ENCODE results near the gene FBXL19.

Gene FBXL19

DNA sequence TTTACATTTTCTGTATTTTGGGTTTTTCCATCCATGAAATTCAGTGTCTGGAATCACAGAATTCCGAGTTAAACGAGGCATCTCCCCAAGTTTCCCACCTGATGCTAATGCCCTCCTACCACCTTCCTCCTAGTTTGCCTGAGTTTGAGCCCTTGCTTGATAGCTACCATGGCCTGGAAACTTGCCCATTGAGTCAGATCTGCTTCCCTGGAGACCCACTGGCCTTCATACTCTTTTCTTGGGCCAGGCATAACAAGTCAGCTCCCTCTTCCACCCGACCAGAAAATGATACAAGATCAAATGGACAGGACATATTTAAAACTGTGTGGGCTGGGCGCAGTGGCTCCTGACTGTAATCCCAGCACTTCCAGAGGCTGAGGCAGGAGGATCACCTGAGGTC, 44.4 kb downstream of the FBXL19 start:
- no peaks in the 10 kb centered on the region for H3K9me3 ChIP-seq
- H3K4me3 ChIP-seq, result no peak overlapping the region
- no peak overlapping the region for H3K4me2 ChIP-seq
- no peak overlapping the region for H3K27ac ChIP-seq
- H4K20me1 ChIP-seq, result peaks cover 13% of the 10 kb centered on the region; the same call in 1 of the 2 replicates
- no peaks in the 10 kb centered on the region for H3K27me3 ChIP-seq
- no peak overlapping the region for H3K9ac ChIP-seq
- TF ChIP-seq Cebpa-rat (IDR thresholded peaks at IDR 0.05), result no peak
- H3K4me1 ChIP-seq, result no peaks in the 10 kb centered on the region
- H3K36me3 ChIP-seq, result peaks cover 99% of the 10 kb centered on the region

DNA sequence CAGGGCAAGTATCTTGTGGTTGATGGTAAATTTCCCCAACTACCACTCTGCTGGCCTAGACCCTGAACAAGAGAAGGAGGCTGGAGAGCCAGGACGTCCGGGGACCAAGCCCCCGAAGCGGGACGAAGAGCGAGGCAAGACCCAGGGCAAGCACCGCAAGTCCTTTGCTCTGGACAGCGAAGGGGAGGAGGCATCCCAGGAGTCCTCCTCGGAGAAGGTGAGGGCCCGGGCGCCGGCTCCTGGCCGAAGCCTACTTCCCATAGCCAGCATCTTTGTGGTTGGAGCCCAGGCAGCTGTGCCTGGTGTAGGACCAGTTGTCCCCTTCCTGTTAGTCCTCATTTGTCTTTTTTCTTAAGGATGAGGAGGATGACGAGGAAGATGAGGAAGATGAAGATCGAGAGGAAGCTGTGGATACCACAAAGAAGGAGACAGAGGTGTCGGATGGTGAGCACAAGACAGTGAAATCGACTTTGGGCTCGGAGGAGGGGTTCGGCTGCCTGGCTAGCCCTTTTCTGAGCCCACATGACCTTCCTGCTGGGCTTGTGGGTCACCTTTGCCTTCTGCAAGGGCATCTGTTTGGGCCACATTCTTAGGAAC, 46.0 kb downstream of the FBXL19 start:
- Histone ChIP-seq H3K9ac (no peak overlapping the region), H3K4me1 (no peaks in the 10 kb centered on the region), H4K20me1 (peaks cover 10% of the 10 kb centered on the region; the same call in 1 of the 2 replicates), H3K4me2 (no peak overlapping the region), H3K36me3 (peaks cover 99% of the 10 kb centered on the region), H3K4me3 (no peak overlapping the region), H3K9me3 (no peaks in the 10 kb centered on the region), H3K27ac (no peak overlapping the region), H3K27me3 (no peaks in the 10 kb centered on the region)
- no peak for TF ChIP-seq Cebpa-rat (IDR thresholded peaks at IDR 0.05)

DNA sequence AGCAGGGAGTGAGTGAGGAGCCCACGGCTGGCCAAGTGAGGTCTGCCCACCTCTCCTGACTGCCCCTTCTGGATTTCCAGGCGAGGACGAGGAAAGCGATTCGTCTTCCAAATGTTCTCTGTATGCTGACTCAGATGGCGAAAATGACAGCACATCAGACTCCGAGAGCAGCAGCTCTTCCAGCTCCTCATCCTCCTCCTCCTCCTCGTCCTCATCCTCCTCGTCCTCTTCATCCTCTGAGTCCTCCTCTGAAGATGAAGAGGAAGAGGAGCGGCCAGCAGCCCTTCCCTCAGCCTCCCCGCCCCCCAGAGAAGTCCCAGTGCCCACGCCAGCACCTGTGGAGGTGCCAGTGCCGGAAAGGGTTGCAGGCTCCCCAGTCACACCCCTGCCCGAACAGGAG, 47.9 kb downstream of the FBXL19 start:
- Histone ChIP-seq H3K27ac (no peak overlapping the region), H4K20me1 (peaks cover 13% of the 10 kb centered on the region), H3K4me1 (no peaks in the 10 kb centered on the region), H3K4me3 (no peak overlapping the region), H3K36me3 (peaks cover 100% of the 10 kb centered on the region), H3K4me2 (no peak overlapping the region), H3K9ac (no peak overlapping the region), H3K9me3 (no peaks in the 10 kb centered on the region), H3K27me3 (no peaks in the 10 kb centered on the region)
- TF ChIP-seq Cebpa-rat (IDR thresholded peaks at IDR 0.05), result no peak

DNA sequence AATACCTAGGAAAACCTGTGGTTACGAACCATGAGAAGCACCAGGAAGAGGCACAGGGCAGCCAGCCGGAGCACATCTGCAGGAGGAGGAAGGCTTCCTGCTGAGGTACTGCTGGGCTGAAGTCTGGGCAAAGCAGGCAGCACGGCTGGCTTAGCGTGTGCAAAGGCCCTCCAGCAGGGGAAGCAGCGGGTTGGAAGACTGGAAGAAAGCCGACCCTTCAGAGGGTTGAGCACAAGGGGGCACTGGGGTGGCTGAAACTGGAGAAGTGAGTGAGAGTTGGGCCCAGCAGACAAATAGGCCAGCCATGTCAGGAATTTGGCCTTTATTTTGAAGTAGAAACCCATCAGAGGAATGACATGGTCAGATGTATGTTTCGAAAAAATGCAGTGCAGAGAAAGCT, 49.5 kb downstream of the FBXL19 start:
- TF ChIP-seq Cebpa-rat (IDR thresholded peaks at IDR 0.05), result no peak
- H3K36me3 ChIP-seq, result peaks cover 100% of the 10 kb centered on the region

DNA sequence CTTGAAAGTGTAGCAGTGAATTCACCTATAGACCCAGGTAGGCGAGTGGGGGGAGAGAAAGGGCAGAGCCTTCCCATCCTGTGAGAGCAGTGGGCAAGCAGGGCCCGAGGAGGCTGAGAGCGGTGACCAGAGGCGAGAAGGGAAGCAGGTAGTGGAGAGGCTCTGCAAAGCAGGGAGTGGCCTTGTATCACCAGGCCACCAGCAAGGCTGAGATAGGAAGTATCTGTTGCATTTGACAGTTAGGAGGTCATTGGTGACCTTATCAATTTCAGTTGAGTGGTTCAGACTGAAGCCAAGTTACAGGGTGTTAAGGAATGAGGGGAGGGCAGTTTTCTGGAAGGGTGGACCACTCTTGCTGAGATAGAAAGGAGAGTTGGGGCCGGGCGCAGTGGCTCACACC, 51.0 kb downstream of the FBXL19 start:
- Histone ChIP-seq H3K27ac (no peak overlapping the region), H3K4me3 (no peak overlapping the region), H3K4me2 (no peak overlapping the region), H3K9ac (no peak overlapping the region), H3K4me1 (no peaks in the 10 kb centered on the region), H3K9me3 (no peaks in the 10 kb centered on the region), H4K20me1 (peaks cover 34% of the 10 kb centered on the region), H3K36me3 (peaks cover 99% of the 10 kb centered on the region), H3K27me3 (no peaks in the 10 kb centered on the region)
- no peak for TF ChIP-seq Cebpa-rat (IDR thresholded peaks at IDR 0.05)

More for the DNA sequence above, 49.5 kb downstream of the FBXL19 start:
- no peaks in the 10 kb centered on the region for H3K4me1 ChIP-seq
- no peak overlapping the region for H3K9ac ChIP-seq
- no peak overlapping the region for H3K27ac ChIP-seq
- peaks cover 23% of the 10 kb centered on the region for H4K20me1 ChIP-seq
- H3K4me2 ChIP-seq, result no peak overlapping the region
- no peaks in the 10 kb centered on the region for H3K9me3 ChIP-seq
- H3K27me3 ChIP-seq, result no peaks in the 10 kb centered on the region
- no peak overlapping the region for H3K4me3 ChIP-seq

DNA sequence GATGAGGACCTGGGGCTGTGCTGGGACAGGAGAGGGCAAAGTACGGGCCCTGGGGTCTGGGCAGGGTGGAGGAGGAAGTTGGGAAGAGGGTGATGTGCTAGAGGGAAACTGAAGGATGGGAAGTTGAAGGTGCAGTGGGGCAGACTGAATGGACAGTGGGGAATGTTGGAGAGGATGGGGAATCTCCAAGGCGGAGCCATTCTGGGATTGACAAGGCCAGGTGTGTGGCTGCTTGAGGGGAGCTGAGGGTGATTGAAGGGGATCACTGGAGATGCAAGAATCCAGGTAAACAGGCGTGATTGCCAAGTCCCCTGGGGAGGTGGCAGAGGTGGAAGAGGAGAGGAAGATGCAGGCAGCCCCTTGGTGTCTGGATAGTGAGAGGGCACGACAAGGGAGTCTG, 53.1 kb downstream of the FBXL19 start:
- peaks cover 98% of the 10 kb centered on the region for H3K36me3 ChIP-seq
- H3K4me2 ChIP-seq, result no peak overlapping the region
- H3K4me3 ChIP-seq, result no peak overlapping the region
- no peaks in the 10 kb centered on the region for H3K9me3 ChIP-seq
- H3K27me3 ChIP-seq, result no peaks in the 10 kb centered on the region
- no peaks in the 10 kb centered on the region for H3K4me1 ChIP-seq
- H3K9ac ChIP-seq, result no peak overlapping the region
- H4K20me1 ChIP-seq, result peaks cover 34% of the 10 kb centered on the region
- TF ChIP-seq Cebpa-rat (IDR thresholded peaks at IDR 0.05), result no peak
- H3K27ac ChIP-seq, result no peak overlapping the region

DNA sequence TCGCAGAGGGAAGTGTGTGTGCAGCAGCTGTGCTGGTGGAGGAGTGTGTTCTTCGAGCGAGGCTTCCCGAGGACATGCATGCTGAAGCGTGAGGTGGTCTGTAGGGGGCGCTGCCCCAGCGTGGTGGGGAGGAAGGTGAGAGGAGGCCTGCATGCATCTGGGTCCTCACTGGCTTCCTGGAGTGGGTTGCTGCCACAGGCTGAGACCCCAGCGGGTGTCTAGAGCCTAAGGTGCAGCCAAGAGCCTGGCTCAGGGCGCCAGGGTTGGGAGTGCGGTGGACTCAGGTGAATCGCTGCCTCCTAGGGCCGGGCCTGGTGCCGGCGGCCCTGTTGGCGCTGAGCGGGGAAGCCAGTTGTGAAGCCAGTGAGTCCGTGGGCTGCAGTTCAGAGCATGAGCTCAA, 54.1 kb downstream of the FBXL19 start:
- H3K27ac ChIP-seq, result no peak overlapping the region
- no peaks in the 10 kb centered on the region for H3K9me3 ChIP-seq
- peaks cover 35% of the 10 kb centered on the region for H4K20me1 ChIP-seq
- peaks cover 98% of the 10 kb centered on the region for H3K36me3 ChIP-seq
- H3K9ac ChIP-seq, result no peak overlapping the region
- no peak for TF ChIP-seq Cebpa-rat (IDR thresholded peaks at IDR 0.05)
- no peaks in the 10 kb centered on the region for H3K4me1 ChIP-seq
- H3K4me2 ChIP-seq, result no peak overlapping the region
- H3K4me3 ChIP-seq, result no peak overlapping the region
- no peaks in the 10 kb centered on the region for H3K27me3 ChIP-seq

DNA sequence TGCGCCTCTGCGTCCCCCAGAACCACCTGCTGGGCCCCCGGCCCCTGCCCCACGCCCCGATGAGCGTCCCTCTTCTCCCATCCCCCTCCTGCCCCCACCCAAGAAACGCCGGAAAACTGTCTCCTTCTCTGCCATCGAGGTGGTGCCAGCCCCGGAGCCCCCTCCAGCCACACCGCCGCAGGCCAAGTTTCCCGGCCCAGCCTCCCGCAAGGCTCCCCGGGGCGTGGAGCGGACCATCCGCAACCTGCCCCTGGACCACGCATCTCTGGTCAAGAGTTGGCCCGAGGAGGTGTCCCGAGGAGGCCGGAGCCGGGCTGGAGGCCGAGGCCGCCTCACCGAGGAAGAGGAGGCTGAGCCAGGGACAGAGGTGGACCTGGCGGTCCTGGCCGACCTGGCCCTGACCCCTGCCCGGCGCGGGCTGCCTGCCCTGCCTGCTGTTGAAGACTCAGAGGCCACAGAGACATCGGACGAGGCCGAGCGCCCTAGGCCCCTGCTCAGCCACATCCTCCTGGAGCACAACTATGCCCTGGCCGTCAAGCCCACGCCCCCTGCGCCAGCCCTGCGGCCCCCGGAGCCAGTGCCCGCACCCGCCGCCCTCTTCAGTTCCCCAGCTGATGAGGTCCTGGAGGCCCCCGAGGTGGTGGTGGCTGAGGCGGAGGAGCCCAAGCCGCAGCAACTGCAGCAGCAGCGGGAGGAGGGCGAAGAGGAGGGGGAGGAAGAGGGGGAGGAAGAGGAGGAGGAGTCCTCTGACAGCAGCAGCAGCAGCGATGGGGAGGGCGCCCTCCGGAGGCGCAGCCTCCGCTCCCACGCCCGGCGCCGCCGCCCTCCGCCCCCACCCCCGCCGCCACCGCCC, 56.0 kb downstream of the FBXL19 start:
- Histone ChIP-seq H3K4me2 (no peak overlapping the region), H3K27ac (no peak overlapping the region), H4K20me1 (peaks cover 54% of the 10 kb centered on the region), H3K4me1 (peaks cover 12% of the 10 kb centered on the region), H3K9me3 (no peaks in the 10 kb centered on the region), H3K4me3 (no peak overlapping the region), H3K27me3 (no peaks in the 10 kb centered on the region), H3K36me3 (peaks cover 98% of the 10 kb centered on the region), H3K9ac (no peak overlapping the region)
- TF ChIP-seq Cebpa-rat (IDR thresholded peaks at IDR 0.05), result no peak

DNA sequence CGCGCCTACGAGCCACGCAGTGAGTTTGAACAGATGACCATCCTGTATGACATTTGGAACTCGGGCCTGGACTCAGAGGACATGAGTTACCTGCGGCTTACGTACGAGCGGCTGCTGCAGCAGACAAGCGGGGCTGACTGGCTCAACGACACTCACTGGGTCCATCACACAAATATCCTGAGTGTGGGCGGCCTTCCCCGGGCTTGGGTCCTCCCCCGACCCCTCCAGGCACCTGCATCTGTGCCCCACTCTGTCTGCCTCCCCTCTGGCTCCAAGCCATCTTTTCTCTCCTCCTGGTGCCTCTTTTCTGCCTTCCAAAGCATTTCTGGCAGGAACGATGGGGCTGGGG, 56.6 kb downstream of the FBXL19 start:
- Histone ChIP-seq H3K4me3 (no peak overlapping the region), H3K4me1 (peaks cover 18% of the 10 kb centered on the region), H3K9ac (no peak overlapping the region), H3K36me3 (peaks cover 96% of the 10 kb centered on the region), H3K27ac (no peak overlapping the region), H3K9me3 (no peaks in the 10 kb centered on the region), H3K27me3 (no peaks in the 10 kb centered on the region), H4K20me1 (peaks cover 58% of the 10 kb centered on the region), H3K4me2 (no peak overlapping the region)
- TF ChIP-seq Cebpa-rat (IDR thresholded peaks at IDR 0.05), result no peak

DNA sequence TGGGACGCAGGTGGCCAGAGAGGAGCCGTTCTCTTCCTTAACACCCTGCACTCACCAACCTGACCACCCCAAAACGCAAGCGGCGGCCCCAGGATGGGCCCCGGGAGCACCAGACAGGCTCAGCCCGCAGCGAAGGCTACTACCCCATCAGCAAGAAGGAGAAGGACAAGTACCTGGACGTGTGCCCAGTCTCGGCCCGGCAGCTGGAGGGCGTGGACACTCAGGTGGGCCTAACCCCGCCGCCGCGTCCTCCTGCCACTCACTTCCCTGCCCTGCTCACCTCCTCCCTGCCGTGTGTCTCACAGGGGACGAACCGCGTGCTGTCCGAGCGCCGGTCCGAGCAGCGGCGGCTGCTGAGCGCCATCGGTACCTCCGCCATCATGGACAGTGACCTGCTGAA, 57.1 kb downstream of the FBXL19 start:
- TF ChIP-seq Cebpa-rat (IDR thresholded peaks at IDR 0.05), result no peak
- H3K9me3 ChIP-seq, result no peaks in the 10 kb centered on the region
- peaks cover 58% of the 10 kb centered on the region for H4K20me1 ChIP-seq
- H3K36me3 ChIP-seq, result peaks cover 92% of the 10 kb centered on the region
- no peak overlapping the region for H3K4me3 ChIP-seq
- H3K4me2 ChIP-seq, result no peak overlapping the region
- no peak overlapping the region for H3K27ac ChIP-seq
- no peaks in the 10 kb centered on the region for H3K27me3 ChIP-seq
- H3K4me1 ChIP-seq, result peaks cover 22% of the 10 kb centered on the region
- no peak overlapping the region for H3K9ac ChIP-seq
